ENCODE results near the gene FAAP100.
A peak's percentile ranks its signal among the peaks of the same experiment; 100 is the strongest.

The FAAP100 gene

GRCh38 chr17:81512562-81513371, 39.4 kb downstream of the FAAP100 start, which contains the start of gene ACTG1:
ACTG1 (minus strand) TSS chr17:81512799; CDS start chr17:81512354, 445 bp downstream.
- no peaks in the 10 kb centered on the region for H3K27me3 ChIP-seq (ENCODE audit: insufficient read depth, poor library complexity, severe bottlenecking)
- TF ChIP-seq REST (IDR thresholded peaks at IDR 0.05; ENCODE audit: insufficient replicate concordance, low read depth) = peak; percentile 73
- TF ChIP-seq POLR2AphosphoS5 (IDR thresholded peaks at IDR 0.05; ENCODE audit: low read depth) = peak; percentile 90
- TF ChIP-seq GABPA (IDR thresholded peaks at IDR 0.05; ENCODE audit: low read depth) = no peak
- no peak for TF ChIP-seq CTCF (IDR thresholded peaks at IDR 0.05; ENCODE audit: insufficient read depth, low read length)
- peak within 1 kb of the TSS; percentile 97 for H3K4me3 ChIP-seq (replicated peaks; ENCODE audit: insufficient read depth, low read length)
- peak within 1 kb of the TSS; percentile 98 for H3K27ac ChIP-seq (replicated peaks)
- peak; percentile 90 for DNase-seq (ENCODE audit: low read depth in 1 of 2, low spot score in 1 of 2)

- H3K27ac ChIP-seq (replicated peaks) = peak overlapping the region; percentile 78
- DNase-seq (ENCODE audit: low read depth in 1 of 2, low spot score in 1 of 2) = no peak
- H3K27me3 ChIP-seq (ENCODE audit: insufficient read depth, poor library complexity, severe bottlenecking) = no peaks in the 10 kb centered on the region
- peak overlapping the region; percentile 97 for H3K4me3 ChIP-seq (replicated peaks; ENCODE audit: insufficient read depth, low read length)
- TF ChIP-seq GABPA (IDR thresholded peaks at IDR 0.05; ENCODE audit: low read depth) (no peak), REST (IDR thresholded peaks at IDR 0.05; ENCODE audit: insufficient replicate concordance, low read depth) (no peak), POLR2AphosphoS5 (IDR thresholded peaks at IDR 0.05; ENCODE audit: low read depth) (peak; percentile 81)
Measured at GRCh38 chr17:81511804-81512561, 40.2 kb downstream of the FAAP100 start.

- no peak; the same call in 1 of the 2 replicates for TF ChIP-seq POLR2AphosphoS5 (IDR thresholded peaks at IDR 0.05; ENCODE audit: low read depth)
- no peak for TF ChIP-seq CTCF (IDR thresholded peaks at IDR 0.05; ENCODE audit: insufficient read depth, low read length)
- TF ChIP-seq GABPA (IDR thresholded peaks at IDR 0.05; ENCODE audit: low read depth) = no peak
- TF ChIP-seq REST (IDR thresholded peaks at IDR 0.05; ENCODE audit: insufficient replicate concordance, low read depth) = no peak
- TF ChIP-seq SPI1 (IDR thresholded peaks at IDR 0.05; ENCODE audit: borderline replicate concordance, low read depth) = no peak
Measured at GRCh38 chr17:81511554-81511803, 40.7 kb downstream of the FAAP100 start.

More at GRCh38 chr17:81511554-81511803, 40.7 kb downstream of the FAAP100 start:
- Histone ChIP-seq H3K4me3 (replicated peaks; ENCODE audit: insufficient read depth, low read length) (peak overlapping the region; percentile 97), H3K27me3 (ENCODE audit: insufficient read depth, poor library complexity, severe bottlenecking) (no peaks in the 10 kb centered on the region), H3K27ac (replicated peaks) (peak overlapping the region; percentile 78)
- DNase-seq (ENCODE audit: low read depth in 1 of 2, low spot score in 1 of 2) = peak in 1 of 2 experiments; percentile 50

All from HL-60 (cell line).